Measurements from ENCODE around the gene TMC5. TPM values are rescaled to one million over a fixed set of nuclear protein-coding genes. Genes with fewer than 3 reads are reported as not detected.

TMC5 gene
- total RNA-seq, 1 donor from 2014 or later, result 0.38 TPM

DNA sequence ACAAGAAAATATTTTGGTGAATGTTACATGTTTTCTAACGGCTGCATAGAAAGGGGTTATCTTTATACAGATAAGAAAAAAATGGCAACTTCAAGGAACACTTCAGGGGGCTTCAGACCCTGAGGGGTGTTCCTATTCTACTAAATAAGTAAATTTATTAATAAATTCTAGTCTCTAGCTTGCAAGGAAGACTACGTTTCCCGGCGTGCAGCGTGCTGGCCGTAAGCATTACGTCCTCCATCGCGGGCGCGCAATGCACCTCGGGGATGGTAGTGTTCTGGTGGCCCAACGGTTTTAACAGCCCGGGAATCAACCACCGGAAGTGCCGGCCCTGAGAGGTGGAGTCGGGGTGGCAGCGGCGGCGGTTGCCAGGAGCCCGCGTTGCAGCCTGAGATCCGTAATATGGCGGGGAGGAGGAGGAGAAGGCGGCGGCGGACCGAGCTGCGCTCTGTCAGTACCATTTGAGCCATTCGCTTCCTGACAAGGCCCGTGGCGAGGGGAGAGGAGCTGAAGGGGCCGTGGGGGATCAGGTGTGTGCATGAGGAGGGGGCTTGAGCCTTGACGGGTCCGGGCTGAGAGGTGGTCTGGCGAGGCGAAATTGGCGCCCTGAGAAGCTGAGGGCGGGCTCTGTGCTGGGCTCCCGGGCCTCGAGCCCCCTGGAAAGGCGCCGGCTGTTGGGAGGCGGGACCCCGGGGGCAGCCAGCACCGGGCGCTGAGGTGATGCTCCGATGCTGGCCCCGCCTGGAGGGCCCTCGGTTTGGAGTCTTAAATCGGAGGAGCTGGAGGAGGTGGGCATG, 106.1 kb downstream of the TMC5 start, which contains the start of gene CCP110:
TSS of gene CCP110 (plus strand) at position 384 of the 797 bp plus-strand sequence. CDS start 3,940 bp downstream, outside the sequence.
- Histone ChIP-seq H3K27ac (replicated peaks) (peak within 1 kb of the TSS; percentile 69), H3K4me1 (peaks cover 62% of the 10 kb centered on the region), H3K4me3 (peak within 1 kb of the TSS; percentile 96), H3K9me3 (replicated peaks) (no peaks in the 10 kb centered on the region), H3K27me3 (ENCODE audit: low read depth) (no peaks in the 10 kb centered on the region), H3K36me3 (peaks cover 11% of the 10 kb centered on the region)
- intact Hi-C loops (cut with micrococcal nuclease), result no loop called here
- TF ChIP-seq, protein P1, sequence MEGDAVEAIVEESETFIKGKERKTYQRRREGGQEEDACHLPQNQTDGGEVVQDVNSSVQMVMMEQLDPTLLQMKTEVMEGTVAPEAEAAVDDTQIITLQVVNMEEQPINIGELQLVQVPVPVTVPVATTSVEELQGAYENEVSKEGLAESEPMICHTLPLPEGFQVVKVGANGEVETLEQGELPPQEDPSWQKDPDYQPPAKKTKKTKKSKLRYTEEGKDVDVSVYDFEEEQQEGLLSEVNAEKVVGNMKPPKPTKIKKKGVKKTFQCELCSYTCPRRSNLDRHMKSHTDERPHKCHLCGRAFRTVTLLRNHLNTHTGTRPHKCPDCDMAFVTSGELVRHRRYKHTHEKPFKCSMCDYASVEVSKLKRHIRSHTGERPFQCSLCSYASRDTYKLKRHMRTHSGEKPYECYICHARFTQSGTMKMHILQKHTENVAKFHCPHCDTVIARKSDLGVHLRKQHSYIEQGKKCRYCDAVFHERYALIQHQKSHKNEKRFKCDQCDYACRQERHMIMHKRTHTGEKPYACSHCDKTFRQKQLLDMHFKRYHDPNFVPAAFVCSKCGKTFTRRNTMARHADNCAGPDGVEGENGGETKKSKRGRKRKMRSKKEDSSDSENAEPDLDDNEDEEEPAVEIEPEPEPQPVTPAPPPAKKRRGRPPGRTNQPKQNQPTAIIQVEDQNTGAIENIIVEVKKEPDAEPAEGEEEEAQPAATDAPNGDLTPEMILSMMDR (IDR thresholded peaks at IDR 0.05; ENCODE audit: borderline replicate concordance), result no peak
- DNase-seq, result peak; percentile 97

DNA sequence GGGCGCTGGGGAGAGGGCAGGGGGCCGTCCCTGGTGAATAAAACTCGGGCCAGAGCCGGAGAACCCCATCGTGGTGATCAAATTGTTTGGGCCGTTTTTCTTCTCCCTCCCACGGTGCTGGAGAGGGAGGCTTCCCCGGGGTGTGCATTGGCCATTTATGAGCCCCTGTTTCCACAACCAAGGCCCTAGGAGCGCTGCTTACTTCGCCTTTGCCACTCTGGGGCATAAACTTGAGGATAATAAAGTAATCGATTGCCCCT, 106.6 kb downstream of the TMC5 start:
- intact Hi-C loops (cut with micrococcal nuclease), result no loop called here
- H3K4me1 ChIP-seq, result peaks cover 57% of the 10 kb centered on the region

DNA sequence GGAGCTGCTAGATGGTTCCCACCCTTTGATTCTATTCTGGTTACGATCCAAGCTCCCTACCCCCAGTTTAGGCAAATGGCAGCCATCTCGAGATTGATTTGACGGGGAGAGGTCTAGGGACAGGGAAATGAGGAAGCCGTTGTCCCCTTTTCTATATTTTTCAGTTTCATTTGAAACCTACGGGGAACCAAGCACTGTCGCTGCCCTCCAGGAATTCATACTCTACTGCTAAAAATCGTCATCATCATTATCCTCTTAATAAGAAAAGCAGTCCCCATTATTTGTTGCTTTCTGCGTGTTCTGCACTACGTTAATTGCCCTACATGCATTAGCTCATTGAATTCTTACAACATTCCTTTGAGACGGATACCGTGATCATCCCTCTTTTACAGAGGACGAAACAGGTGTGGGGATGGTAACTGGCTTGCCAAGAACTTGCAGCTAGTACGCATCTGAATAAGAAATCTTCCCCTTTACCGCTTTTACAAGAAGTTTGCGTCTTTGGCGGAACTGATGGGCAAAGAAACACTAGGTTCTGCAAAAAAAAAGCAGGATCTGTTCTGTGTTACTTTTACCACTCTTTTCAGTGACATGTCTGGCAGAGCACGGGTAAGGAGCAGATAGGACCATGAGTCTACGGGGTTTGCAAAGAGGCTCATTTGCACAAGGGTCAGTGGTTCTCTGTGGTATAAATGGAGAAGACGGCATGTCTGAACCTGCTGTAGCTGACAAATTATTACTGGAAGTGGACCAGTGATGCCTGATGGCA, 107.1 kb downstream of the TMC5 start:
- intact Hi-C loops (cut with micrococcal nuclease), result no loop called here
- Histone ChIP-seq H3K9me3 (replicated peaks) (no peaks in the 10 kb centered on the region), H3K27ac (replicated peaks) (peak overlapping the region; percentile 69)

More for the DNA sequence above, 106.6 kb downstream of the TMC5 start:
- peak overlapping the region; percentile 69 for H3K27ac ChIP-seq (replicated peaks)
- peak overlapping the region; percentile 96 for H3K4me3 ChIP-seq
- no peak for DNase-seq
- no peaks in the 10 kb centered on the region for H3K27me3 ChIP-seq (ENCODE audit: low read depth)
- peaks cover 15% of the 10 kb centered on the region for H3K36me3 ChIP-seq
- TF ChIP-seq, protein P1 (IDR thresholded peaks at IDR 0.05; ENCODE audit: borderline replicate concordance), result no peak
- no peaks in the 10 kb centered on the region for H3K9me3 ChIP-seq (replicated peaks)

DNA sequence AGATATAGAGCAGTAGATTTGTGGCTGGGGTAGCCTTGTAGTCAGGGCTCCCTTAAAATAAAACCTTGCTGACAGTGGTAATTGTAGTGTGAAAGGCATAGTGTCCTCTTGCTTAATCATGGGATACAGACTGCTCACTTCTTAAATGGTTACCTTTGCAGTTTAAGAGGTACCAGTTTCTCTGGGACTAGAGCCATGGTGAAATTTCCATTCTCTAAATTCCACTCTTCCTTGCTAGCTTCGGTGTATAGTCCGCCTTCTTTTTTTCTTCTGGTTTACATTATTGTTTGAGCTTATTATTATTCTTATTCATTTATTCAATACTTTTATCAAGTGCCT, 107.7 kb downstream of the TMC5 start:
- peaks cover 47% of the 10 kb centered on the region for H3K4me1 ChIP-seq
- no peak overlapping the region for H3K27ac ChIP-seq (replicated peaks)
- H3K27me3 ChIP-seq (ENCODE audit: low read depth), result no peaks in the 10 kb centered on the region
- intact Hi-C loops (cut with micrococcal nuclease), result no loop called here
- peak overlapping the region; percentile 96 for H3K4me3 ChIP-seq
- no peaks in the 10 kb centered on the region for H3K9me3 ChIP-seq (replicated peaks)
- TF ChIP-seq, protein P1 (IDR thresholded peaks at IDR 0.05; ENCODE audit: borderline replicate concordance), result no peak
- no peak for DNase-seq
- H3K36me3 ChIP-seq, result peaks cover 17% of the 10 kb centered on the region

More for the DNA sequence above, 107.1 kb downstream of the TMC5 start:
- no peaks in the 10 kb centered on the region for H3K27me3 ChIP-seq (ENCODE audit: low read depth)
- H3K36me3 ChIP-seq, result peaks cover 17% of the 10 kb centered on the region
- peaks cover 53% of the 10 kb centered on the region for H3K4me1 ChIP-seq
- H3K4me3 ChIP-seq, result peak overlapping the region; percentile 96
- TF ChIP-seq, protein P1 (IDR thresholded peaks at IDR 0.05; ENCODE audit: borderline replicate concordance), result no peak
- DNase-seq, result no peak

DNA sequence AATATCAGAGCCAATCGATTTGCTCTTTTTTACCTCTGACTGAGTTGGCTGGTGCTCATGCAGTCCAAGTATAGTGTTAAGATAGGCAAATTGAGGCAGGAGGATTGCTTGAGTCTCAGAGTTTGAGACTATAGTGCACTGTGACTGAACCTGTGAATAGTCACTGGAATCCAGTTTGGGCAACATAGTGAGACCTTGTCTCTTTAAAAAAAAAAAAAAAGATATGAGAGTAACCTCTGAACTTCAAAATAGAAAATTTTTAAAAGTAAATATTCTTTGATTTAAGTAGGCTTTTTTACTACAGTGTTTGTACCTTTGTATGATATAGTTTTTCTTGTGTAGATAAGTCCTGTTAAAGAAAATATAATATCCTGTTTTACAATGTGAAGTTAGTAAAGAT, 109.5 kb downstream of the TMC5 start:
- intact Hi-C loops (cut with micrococcal nuclease), result no loop called here
- no peak for DNase-seq
- no peak overlapping the region for H3K4me3 ChIP-seq
- peaks cover 18% of the 10 kb centered on the region for H3K36me3 ChIP-seq
- TF ChIP-seq, protein P1 (IDR thresholded peaks at IDR 0.05; ENCODE audit: borderline replicate concordance), result no peak
- no peaks in the 10 kb centered on the region for H3K9me3 ChIP-seq (replicated peaks)
- no peak overlapping the region for H3K27ac ChIP-seq (replicated peaks)
- no peaks in the 10 kb centered on the region for H3K27me3 ChIP-seq (ENCODE audit: low read depth)
- peaks cover 30% of the 10 kb centered on the region for H3K4me1 ChIP-seq
